Cardiac muscle cell (in vitro differentiated cells and primary cell): ENCODE measurements around the gene STK11IP. TPM values are rescaled to one million over a fixed set of nuclear protein-coding genes. Genes with fewer than 3 reads are reported as not detected.

ENCODE experiments used
- DNase-seq, 2 donors: peaks; one replicate each; pipeline versions ENCODE4 v3.0.0 to v3.0.0-alpha.2; 2010 to 2017; ENCODE audit warnings: low read depth in 1 of 2, low spot score in 1 of 2
- H3K27ac ChIP-seq: fragments of 200-600 bp; sonication (generic); 2 replicates; pipeline ENCODE4 v1.5.1; 2016
- H3K27me3 ChIP-seq: fragments of 200-600 bp; sonication (generic); 2 replicates; pipeline ENCODE4 v1.6.0; 2016; ENCODE audit warnings: control low read depth
- H3K36me3 ChIP-seq: fragments of 200-600 bp; sonication (generic); 2 replicates; pipeline ENCODE4 v1.5.1; 2016; ENCODE audit warnings: control low read depth
- H3K4me1 ChIP-seq: fragments of 200-600 bp; sonication (generic); 2 replicates; pipeline ENCODE4 v1.8.1; 2017; ENCODE audit warnings: low read depth, mild to moderate bottlenecking, mixed run types
- H3K4me3 ChIP-seq: fragments of 200-600 bp; sonication (generic); 2 replicates; pipeline ENCODE4 v1.5.1; 2016; ENCODE audit warnings: mild to moderate bottlenecking
- H3K9me3 ChIP-seq: fragments of 200-600 bp; sonication (generic); 2 replicates; pipeline ENCODE4 v1.5.1; 2017; ENCODE audit warnings: low read depth, mild to moderate bottlenecking, control low read depth
- polyA plus RNA-seq: library from polyadenylated mRNA; unstranded; fragments of >200 nt; fragmentation: Nextera tagmentation; extraction: Ambion mirVana; gene quantifications from 2 replicates; pipeline ENCODE4 v1.2.1, GENCODE V29; 2016
- total RNA-seq: library from RNA; depleted of rRNA; stranded (reverse); fragments of >200 nt; gene quantifications from 2 replicates; pipeline ENCODE4 v1.2.3, GENCODE V29; 2016
- TF ChIP-seq, protein P1 (sequence below): IDR thresholded peaks from 2 replicates; pipeline ENCODE4 v1.5.1; 2012; ENCODE audit warnings: low read depth, mild to moderate bottlenecking, low read length

STK11IP gene
- total and polyA plus RNA-seq, 2 experiments from 2014 or later: 22.4 to 24.4 TPM

DNA sequence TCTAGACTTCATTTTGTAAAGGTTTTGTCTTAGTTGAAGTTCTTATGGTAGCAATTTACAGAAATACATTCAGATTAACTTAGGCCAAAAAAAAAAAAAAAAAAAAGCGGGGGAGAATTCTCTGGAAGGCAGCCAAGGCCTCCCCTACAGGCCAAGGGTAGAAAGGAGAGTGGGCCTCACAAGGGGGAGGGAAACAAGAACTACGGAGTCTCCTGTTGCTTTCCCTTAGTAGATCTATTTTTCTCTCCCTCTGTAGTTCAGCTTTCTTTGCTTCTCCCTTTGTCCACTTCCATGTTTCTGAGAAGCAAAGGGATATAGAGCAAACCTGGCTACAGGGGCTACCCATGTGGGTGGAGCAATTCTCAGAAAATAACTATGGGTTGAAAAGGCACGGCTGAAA, 2.4 kb upstream of the STK11IP start:
- peak overlapping the region; percentile 87 for H3K27ac ChIP-seq
- peaks cover 24% of the 10 kb centered on the region for H3K4me1 ChIP-seq
- H3K27me3 ChIP-seq: no peaks in the 10 kb centered on the region
- H3K9me3 ChIP-seq: no peaks in the 10 kb centered on the region
- H3K36me3 ChIP-seq: no peaks in the 10 kb centered on the region
- peak; percentile 72 to 79 for DNase-seq
- H3K4me3 ChIP-seq: no peak overlapping the region
- TF ChIP-seq, protein P1, sequence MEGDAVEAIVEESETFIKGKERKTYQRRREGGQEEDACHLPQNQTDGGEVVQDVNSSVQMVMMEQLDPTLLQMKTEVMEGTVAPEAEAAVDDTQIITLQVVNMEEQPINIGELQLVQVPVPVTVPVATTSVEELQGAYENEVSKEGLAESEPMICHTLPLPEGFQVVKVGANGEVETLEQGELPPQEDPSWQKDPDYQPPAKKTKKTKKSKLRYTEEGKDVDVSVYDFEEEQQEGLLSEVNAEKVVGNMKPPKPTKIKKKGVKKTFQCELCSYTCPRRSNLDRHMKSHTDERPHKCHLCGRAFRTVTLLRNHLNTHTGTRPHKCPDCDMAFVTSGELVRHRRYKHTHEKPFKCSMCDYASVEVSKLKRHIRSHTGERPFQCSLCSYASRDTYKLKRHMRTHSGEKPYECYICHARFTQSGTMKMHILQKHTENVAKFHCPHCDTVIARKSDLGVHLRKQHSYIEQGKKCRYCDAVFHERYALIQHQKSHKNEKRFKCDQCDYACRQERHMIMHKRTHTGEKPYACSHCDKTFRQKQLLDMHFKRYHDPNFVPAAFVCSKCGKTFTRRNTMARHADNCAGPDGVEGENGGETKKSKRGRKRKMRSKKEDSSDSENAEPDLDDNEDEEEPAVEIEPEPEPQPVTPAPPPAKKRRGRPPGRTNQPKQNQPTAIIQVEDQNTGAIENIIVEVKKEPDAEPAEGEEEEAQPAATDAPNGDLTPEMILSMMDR: no peak

DNA sequence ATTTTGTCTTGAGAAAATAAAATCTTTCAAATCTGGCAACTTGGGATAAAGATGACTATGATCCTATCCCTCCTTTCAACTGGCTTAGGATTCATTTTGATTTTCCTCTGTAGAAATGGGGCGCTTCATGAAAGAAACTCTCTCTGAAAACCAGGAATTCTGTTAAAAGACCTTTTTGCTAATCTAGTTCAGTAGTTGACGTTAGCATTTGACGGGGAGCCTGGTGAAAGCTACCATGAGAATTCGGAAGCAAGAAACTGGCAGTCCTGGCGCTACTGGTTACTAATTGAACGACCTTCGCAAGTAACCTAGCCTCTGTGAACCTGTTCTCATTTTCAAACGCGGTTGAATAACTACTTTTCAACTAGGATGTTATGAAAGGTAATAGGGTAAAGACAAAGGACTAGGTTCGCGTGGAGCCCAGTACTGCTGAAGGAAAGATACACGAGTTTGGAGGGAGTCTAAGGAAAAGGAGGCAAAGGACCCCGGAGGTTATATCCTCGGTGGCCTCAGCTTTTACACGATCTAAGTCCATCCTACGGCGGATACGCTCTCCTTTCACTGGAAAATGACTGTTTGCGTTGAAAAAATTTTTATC, 604 bp upstream of the STK11IP start:
- Histone ChIP-seq H3K4me1 (peaks cover 24% of the 10 kb centered on the region), H3K4me3 (peak overlapping the region; percentile 57), H3K27me3 (no peaks in the 10 kb centered on the region), H3K36me3 (no peaks in the 10 kb centered on the region), H3K9me3 (no peaks in the 10 kb centered on the region), H3K27ac (peak overlapping the region; percentile 87)
- TF ChIP-seq, protein P1: no peak
- DNase-seq: peak in 1 of 2 donors; percentile 42

DNA sequence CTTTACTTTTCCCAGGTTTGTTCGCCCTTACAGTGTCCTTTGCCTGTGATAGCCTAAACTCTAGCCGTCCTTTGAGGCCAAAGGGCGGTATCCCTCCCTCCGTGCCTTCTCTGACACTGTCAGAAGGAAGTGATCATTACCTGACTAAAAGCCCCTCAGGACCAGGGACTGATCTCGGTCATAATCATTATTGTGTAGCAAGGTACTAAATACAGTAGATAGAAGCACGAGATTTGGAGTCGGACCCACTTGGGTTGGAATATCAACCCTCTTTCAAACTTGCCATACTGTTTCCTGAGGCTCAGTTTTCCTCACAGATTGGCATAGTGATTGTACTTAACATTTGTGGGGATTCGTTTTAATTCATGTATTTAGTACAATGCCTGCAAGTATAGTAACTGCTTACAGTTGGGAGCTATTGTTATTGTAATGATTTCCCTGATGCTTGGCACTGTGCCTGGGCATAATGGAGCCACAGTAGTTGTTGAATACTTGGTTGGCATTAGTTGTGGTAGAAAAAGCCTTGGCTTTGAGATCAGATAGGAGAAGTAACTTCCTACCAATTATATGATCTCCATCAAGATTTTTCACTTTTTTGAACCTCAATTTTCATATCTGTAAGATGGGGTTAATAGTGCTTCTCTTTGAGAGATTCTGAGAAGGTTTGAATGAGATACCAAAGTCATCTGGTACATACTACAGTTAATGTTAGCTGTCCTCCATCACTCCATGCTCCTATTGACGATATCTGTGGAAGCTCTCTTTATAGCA, 836 bp downstream of the STK11IP start:
- Histone ChIP-seq H3K4me1 (peaks cover 24% of the 10 kb centered on the region), H3K27me3 (no peaks in the 10 kb centered on the region), H3K36me3 (no peaks in the 10 kb centered on the region), H3K4me3 (peak overlapping the region; percentile 57), H3K9me3 (no peaks in the 10 kb centered on the region), H3K27ac (peak overlapping the region; percentile 59)
- TF ChIP-seq, protein P1: no peak
- peak in 1 of 2 donors; percentile 10 for DNase-seq

DNA sequence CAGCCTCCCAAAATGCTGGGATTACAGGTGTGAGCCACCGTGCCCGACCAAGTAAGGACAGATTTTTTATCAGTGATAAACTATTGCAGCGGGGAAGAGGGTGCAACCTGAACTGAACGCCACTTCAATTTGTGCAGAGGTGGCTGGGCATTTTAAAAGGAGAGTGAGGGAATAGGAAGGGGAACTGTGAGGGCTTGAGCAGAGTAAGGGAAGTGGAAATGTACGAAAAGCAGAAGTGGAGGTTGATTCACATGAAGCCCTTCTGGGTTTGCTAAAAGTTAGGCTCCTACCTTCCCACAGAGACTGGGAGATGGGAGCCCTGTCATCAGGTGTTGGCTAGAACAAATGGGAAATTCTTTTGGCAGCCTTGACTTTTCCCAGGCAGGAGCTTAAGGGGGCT, 6.1 kb downstream of the STK11IP start:
- H3K36me3 ChIP-seq: no peaks in the 10 kb centered on the region

DNA sequence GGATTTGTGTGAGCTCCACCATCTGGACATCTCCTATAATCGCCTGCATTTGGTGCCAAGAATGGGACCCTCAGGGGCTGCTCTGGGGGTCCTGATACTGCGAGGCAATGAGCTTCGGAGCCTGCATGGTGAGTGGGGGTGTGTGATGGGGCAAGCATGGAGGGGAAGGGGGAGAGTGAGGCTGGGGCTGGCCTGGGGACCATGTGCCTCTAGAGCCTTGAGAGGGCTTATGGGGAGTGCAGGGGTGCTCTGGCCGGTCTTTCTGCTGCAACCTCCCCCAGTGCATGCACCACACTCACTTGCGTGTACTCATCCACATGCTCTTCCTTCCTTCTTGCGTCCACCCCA, 7.9 kb downstream of the STK11IP start:
- H3K4me3 ChIP-seq: no peak overlapping the region
- TF ChIP-seq, protein P1: no peak
- no peaks in the 10 kb centered on the region for H3K4me1 ChIP-seq
- no peaks in the 10 kb centered on the region for H3K36me3 ChIP-seq
- no peaks in the 10 kb centered on the region for H3K9me3 ChIP-seq
- no peak for DNase-seq
- H3K27ac ChIP-seq: no peak overlapping the region
- no peaks in the 10 kb centered on the region for H3K27me3 ChIP-seq

More for the DNA sequence above, 6.1 kb downstream of the STK11IP start:
- TF ChIP-seq, protein P1: no peak
- Histone ChIP-seq H3K27me3 (no peaks in the 10 kb centered on the region), H3K4me3 (no peak overlapping the region), H3K4me1 (no peaks in the 10 kb centered on the region), H3K27ac (no peak overlapping the region), H3K9me3 (no peaks in the 10 kb centered on the region)
- DNase-seq: no peak
